SK-N-SH (cell line): ENCODE measurements around the gene LINGO4. TPM values are rescaled to one million over a fixed set of nuclear protein-coding genes. Genes with fewer than 3 reads are reported as not detected.

Experiments used
- CTCF ChIA-PET: fragments of 300-600, 350-600 bp; formaldehyde crosslinking; extraction: SDS; loops from one replicate; lab custom pipeline; 2021; lab: Yijun Ruan, JAX
- POLR2A ChIA-PET: fragments of 350-600 bp; sonication (Branson Sonifier 250); formaldehyde crosslinking; extraction: SDS; loops from one replicate; lab custom pipeline; 2020; ENCODE audit warnings: antibody characterized with exemption, inconsistent platforms; lab: Yijun Ruan, JAX
- DNase-seq: peaks from one replicate; pipeline ENCODE4 v3.0.0; 2012
- H2AFZ ChIP-seq: fragments of 200-600 bp; sonication (generic); 2 replicates; pipeline ENCODE4 v1.8.1; 2016; ENCODE audit warnings: antibody characterized with exemption, mild to moderate bottlenecking, low read depth
- H3F3A ChIP-seq: fragments of 200-600 bp; sonication (generic); replicated peaks from 2 replicates; pipeline ENCODE3; 2016; ENCODE audit warnings: antibody characterized with exemption, mild to moderate bottlenecking; ENCODE audit not compliant: insufficient read depth
- H3K27ac ChIP-seq, 2 experiments: fragments of 200-500 bp in 1 of 2; fragments of 200-600 bp in 1 of 2; sonication (Bioruptor generic) in 1 of 2; sonication (generic), shearing (Covaris generic) in 1 of 2; 2 replicates each; pipeline versions ENCODE4 v1.5.1 to v1.6.1; 2014 to 2016; ENCODE audit warnings: low read depth in 2 of 2, inconsistent platforms in 1 of 2, low read length in 1 of 2, mild to moderate bottlenecking in 1 of 2, mixed read lengths in 1 of 2
- H3K27me3 ChIP-seq: fragments of 200-600 bp; sonication (generic), shearing (Covaris generic); 2 replicates; pipeline ENCODE4 v1.6.1; 2016; ENCODE audit warnings: mixed run types; ENCODE audit not compliant: insufficient read depth
- H3K36me3 ChIP-seq, 2 experiments: fragments of 200-500 bp in 1 of 2; fragments of 200-600 bp in 1 of 2; sonication (Bioruptor generic) in 1 of 2; sonication (generic) in 1 of 2; replicated peaks in 1 of 2; 2 replicates each; pipeline versions ENCODE3 to v1.5.1; 2014 to 2016; ENCODE audit warnings: low read length in 1 of 2, mild to moderate bottlenecking in 1 of 2; ENCODE audit not compliant: insufficient read depth in 2 of 2, control insufficient read depth in 1 of 2
- H3K4me1 ChIP-seq, 2 experiments: fragments of 200-500 bp in 1 of 2; fragments of 200-600 bp in 1 of 2; sonication (Bioruptor generic) in 1 of 2; sonication (generic), shearing (Covaris generic) in 1 of 2; 2 replicates each; pipeline versions ENCODE4 v1.5.1 to v1.6.1; 2014 to 2016; ENCODE audit warnings: low read depth in 1 of 2, low read length in 1 of 2, mixed run types in 1 of 2; ENCODE audit not compliant: insufficient read depth in 2 of 2, control insufficient read depth in 1 of 2
- H3K4me2 ChIP-seq: fragments of 200-600 bp; sonication (generic), shearing (Covaris generic); 2 replicates; pipeline ENCODE4 v1.6.1; 2017; ENCODE audit warnings: mixed run types
- H3K4me3 ChIP-seq, 2 experiments: fragments of 200-500 bp in 1 of 2; fragments of 200-600 bp in 1 of 2; sonication (Bioruptor generic) in 1 of 2; sonication (generic), shearing (Covaris generic) in 1 of 2; 2 replicates each; pipeline versions ENCODE4 v1.5.1 to v1.8.1; 2014 to 2016; ENCODE audit warnings: low read depth in 2 of 2, inconsistent platforms in 1 of 2, low read length in 1 of 2, mild to moderate bottlenecking in 1 of 2, mixed read lengths in 1 of 2, moderate library complexity in 1 of 2
- H3K79me2 ChIP-seq: fragments of 200-600 bp; sonication (generic); 2 replicates; pipeline ENCODE4 v1.8.1; 2017; ENCODE audit warnings: mild to moderate bottlenecking; ENCODE audit not compliant: insufficient read depth
- H3K9ac ChIP-seq: fragments of 200-600 bp; sonication (generic); 2 replicates; pipeline ENCODE4 v1.6.1; 2017; ENCODE audit warnings: mixed run types
- H3K9me2 ChIP-seq: fragments of 200-600 bp; sonication (generic); 2 replicates; pipeline ENCODE4 v1.6.1; 2017; ENCODE audit warnings: mixed run types
- H3K9me3 ChIP-seq: fragments of 200-600 bp; sonication (generic); 2 replicates; pipeline ENCODE4 v1.6.1; 2017; ENCODE audit warnings: mixed run types, mild to moderate bottlenecking, moderate library complexity
- H4K20me1 ChIP-seq: fragments of 200-600 bp; sonication (generic); 2 replicates; pipeline ENCODE4 v1.6.1; 2017; ENCODE audit warnings: mild to moderate bottlenecking, mixed run types; ENCODE audit not compliant: insufficient read depth
- CHD2 ChIP-seq: fragments of 150-350 bp; IDR thresholded peaks from 2 replicates; pipeline ENCODE4 v1.6.1; 2018; ENCODE audit warnings: low read length; ENCODE audit not compliant: partially characterized antibody
- ELF1 ChIP-seq: IDR thresholded peaks from 2 replicates; pipeline ENCODE4 v1.4.0; 2012
- FOXJ3 ChIP-seq: sonication (generic); formaldehyde crosslinking; IDR thresholded peaks from 2 replicates; pipeline ENCODE4 v1.5.1; 2020; ENCODE audit warnings: mild to moderate bottlenecking, missing genetic modification reagents
- FOXM1 ChIP-seq: IDR thresholded peaks from 2 replicates; pipeline ENCODE4 v1.4.0; 2012; ENCODE audit warnings: low read depth, mild to moderate bottlenecking
- GABPA ChIP-seq: IDR thresholded peaks from 2 replicates; pipeline ENCODE4 v1.4.0; 2012; ENCODE audit warnings: low read depth, mild to moderate bottlenecking
- GATA2 ChIP-seq: sonication (generic); formaldehyde crosslinking; IDR thresholded peaks from 2 replicates; pipeline ENCODE4 v1.5.0; 2020; ENCODE audit warnings: mild to moderate bottlenecking, missing genetic modification reagents
- MEF2A ChIP-seq: IDR thresholded peaks from 2 replicates; pipeline ENCODE4 v1.4.0; 2012; ENCODE audit warnings: low read depth, borderline replicate concordance
- NFIC ChIP-seq: IDR thresholded peaks from 2 replicates; pipeline ENCODE4 v1.4.0; 2012; ENCODE audit warnings: borderline replicate concordance
- NRF1 ChIP-seq: IDR thresholded peaks from 2 replicates; pipeline ENCODE4 v1.6.1; 2012; ENCODE audit warnings: low read depth, mild to moderate bottlenecking, low read length
- RAD21 ChIP-seq: IDR thresholded peaks from 2 replicates; pipeline ENCODE4 v1.6.1; 2012; ENCODE audit warnings: mild to moderate bottlenecking, low read length
- REST ChIP-seq: IDR thresholded peaks from 2 replicates; pipeline ENCODE4 v1.6.1; 2012; ENCODE audit warnings: mild to moderate bottlenecking, low read depth, low read length, moderate library complexity
- RFX5 ChIP-seq: IDR thresholded peaks from 2 replicates; pipeline ENCODE4 v1.6.1; 2012; ENCODE audit warnings: mild to moderate bottlenecking, improper control_type of control experiment, low read length
- RXRA ChIP-seq: IDR thresholded peaks from 2 replicates; pipeline ENCODE4 v1.4.0; 2012; ENCODE audit warnings: low read depth, mild to moderate bottlenecking, borderline replicate concordance
- SIN3A ChIP-seq: IDR thresholded peaks from 2 replicates; pipeline ENCODE4 v1.6.1; 2012; ENCODE audit warnings: low read depth, mild to moderate bottlenecking, low read length, moderate library complexity, borderline replicate concordance
- SMC3 ChIP-seq: IDR thresholded peaks from 2 replicates; pipeline ENCODE4 v1.6.1; 2012; ENCODE audit warnings: low read depth, low read length, improper control_type of control experiment
- TCF12 ChIP-seq: IDR thresholded peaks from 2 replicates; pipeline ENCODE4 v1.4.0; 2012
- TEAD4 ChIP-seq: IDR thresholded peaks from 2 replicates; pipeline ENCODE4 v1.4.0; 2012; ENCODE audit warnings: mild to moderate bottlenecking, borderline replicate concordance; ENCODE audit not compliant: insufficient read depth
- USF2 ChIP-seq: fragments of 150-350 bp; IDR thresholded peaks from 2 replicates; pipeline ENCODE4 v1.6.1; 2017; ENCODE audit warnings: antibody characterized with exemption, low read length, low read depth, borderline replicate concordance
- YY1 ChIP-seq: IDR thresholded peaks from 2 replicates; pipeline ENCODE4 v1.4.0; 2012; ENCODE audit warnings: low read depth, mild to moderate bottlenecking
- WGBS: methylation state at CpG from one replicate; pipeline ENCODE4 v1.1.6; 2017; ENCODE audit warnings: low lambda C conversion rate; 5-methylcytosine and 5-hydroxymethylcytosine counted together
- polyA plus RNA-seq, 3 experiments: library from polyadenylated mRNA; depleted of rRNA; stranded (reverse); fragments of >200 nt; gene quantifications; 2 replicates each; pipeline ENCODE4 v1.2.3, GENCODE V29; 2012
- TF ChIP-seq, protein P1 (sequence below): IDR thresholded peaks from 2 replicates; pipeline ENCODE4 v1.4.0; 2012; ENCODE audit warnings: low read depth, borderline replicate concordance
- TF ChIP-seq, protein P2 (sequence below): fragments of 150-350 bp; IDR thresholded peaks from 2 replicates; pipeline ENCODE4 v1.6.1; 2016; ENCODE audit warnings: mild to moderate bottlenecking, low read depth, low read length

LINGO4 gene
- polyA plus RNA-seq, 1 of the 3 experiments (the other 2 are of a cell fraction): not detected

DNA sequence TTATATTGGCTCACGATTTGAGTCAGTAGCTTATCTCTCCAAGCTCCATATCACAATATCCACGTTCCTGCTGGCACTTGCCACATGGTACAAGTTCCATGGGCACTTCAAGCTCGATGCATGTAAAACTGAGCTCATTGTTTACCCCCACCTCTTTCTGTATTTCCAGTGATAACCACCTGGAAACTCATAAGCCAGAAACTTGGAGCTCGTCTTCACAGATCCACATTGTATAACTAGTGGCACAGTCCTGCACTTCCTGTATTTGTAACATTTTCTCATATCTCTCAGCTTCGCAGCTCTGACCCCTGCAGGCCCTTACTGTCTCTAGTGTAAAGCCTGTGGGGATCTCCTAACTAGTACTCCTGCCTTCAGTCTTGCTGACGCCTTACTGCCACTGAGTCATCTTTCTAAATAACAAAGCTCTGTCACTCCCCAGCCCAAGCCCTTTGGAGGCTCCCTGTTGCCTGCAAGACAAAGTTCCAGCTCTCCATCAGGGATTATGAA is 40.9 kb upstream of the LINGO4 start:
- Histone ChIP-seq H3F3A (no peaks in the 10 kb centered on the region), H3K79me2 (no peaks in the 10 kb centered on the region), H2AFZ (0 out of 2 replicates have a peak overlapping the region, but pooled peaks have one; percentile 9), H3K9me3 (no peaks in the 10 kb centered on the region), H3K4me3 (no peak overlapping the region), H3K9me2 (no peaks in the 10 kb centered on the region), H3K9ac (no peak overlapping the region), H3K27me3 (peaks cover 5% of the 10 kb centered on the region; the same call in 1 of the 2 replicates), H3K4me2 (no peak overlapping the region), H3K36me3 (no peaks in the 10 kb centered on the region), H4K20me1 (no peaks in the 10 kb centered on the region), H3K27ac (no peak overlapping the region), H3K4me1 (peaks cover 0 to 33% of the 10 kb centered on the region in 2 experiments; a peak in 1 of 4 replicates)
- WGBS: 51% methylated on average over 6 of the region's 6 CpGs
- CTCF ChIA-PET: interaction anchor here (0.9 to 6.8 kb wide), 6 partner anchors 10 to 153 kb away, joined by 3 to 50 read pairs (median 4); partner anchors contain the start of genes CELF3, MRPL9 and RIIAD1
- DNase-seq: no peak
- TF ChIP-seq USF2 (no peak), RFX5 (no peak), GABPA (no peak), FOXJ3 (CRISPR knock-in tag) (no peak), SMC3 (no peak), RXRA (no peak), NRF1 (no peak), FOXM1 (no peak)
- TF ChIP-seq, protein P1, sequence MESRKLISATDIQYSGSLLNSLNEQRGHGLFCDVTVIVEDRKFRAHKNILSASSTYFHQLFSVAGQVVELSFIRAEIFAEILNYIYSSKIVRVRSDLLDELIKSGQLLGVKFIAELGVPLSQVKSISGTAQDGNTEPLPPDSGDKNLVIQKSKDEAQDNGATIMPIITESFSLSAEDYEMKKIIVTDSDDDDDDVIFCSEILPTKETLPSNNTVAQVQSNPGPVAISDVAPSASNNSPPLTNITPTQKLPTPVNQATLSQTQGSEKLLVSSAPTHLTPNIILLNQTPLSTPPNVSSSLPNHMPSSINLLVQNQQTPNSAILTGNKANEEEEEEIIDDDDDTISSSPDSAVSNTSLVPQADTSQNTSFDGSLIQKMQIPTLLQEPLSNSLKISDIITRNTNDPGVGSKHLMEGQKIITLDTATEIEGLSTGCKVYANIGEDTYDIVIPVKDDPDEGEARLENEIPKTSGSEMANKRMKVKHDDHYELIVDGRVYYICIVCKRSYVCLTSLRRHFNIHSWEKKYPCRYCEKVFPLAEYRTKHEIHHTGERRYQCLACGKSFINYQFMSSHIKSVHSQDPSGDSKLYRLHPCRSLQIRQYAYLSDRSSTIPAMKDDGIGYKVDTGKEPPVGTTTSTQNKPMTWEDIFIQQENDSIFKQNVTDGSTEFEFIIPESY: no peak
- POLR2A ChIA-PET: interaction anchor here (0.9 kb wide), 1 partner anchor 63 kb away, joined by 4 read pairs; the partner anchor contains the start of gene THEM4

DNA sequence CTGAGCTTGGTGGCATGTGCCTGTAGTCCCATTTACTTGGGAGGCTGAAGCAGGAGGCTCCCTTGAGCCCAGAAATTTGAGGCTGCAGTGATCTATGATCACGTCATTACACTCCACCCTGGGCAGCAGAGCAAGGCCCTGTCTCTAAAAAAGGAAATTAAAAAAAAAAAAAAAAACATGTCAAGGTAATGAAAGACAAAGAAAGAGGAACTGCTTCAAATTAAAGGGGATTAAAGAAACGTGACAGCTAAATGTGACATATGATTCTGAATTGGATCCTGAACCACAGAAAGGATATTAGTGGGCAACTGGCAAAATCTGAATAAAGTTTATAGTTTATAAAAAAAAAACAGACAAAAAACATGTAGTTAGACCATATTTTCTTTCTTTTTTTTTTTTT is 38.2 kb upstream of the LINGO4 start:
- ChIA-PET CTCF (no interaction called here), POLR2A (no interaction called here)
- no peak overlapping the region for H3K9ac ChIP-seq
- no peak overlapping the region for H3K4me2 ChIP-seq
- no peaks in the 10 kb centered on the region for H3K9me2 ChIP-seq
- no peaks in the 10 kb centered on the region for H3K79me2 ChIP-seq
- H4K20me1 ChIP-seq: no peaks in the 10 kb centered on the region
- peaks cover 0 to 17% of the 10 kb centered on the region in 2 experiments; a peak in 1 of 4 replicates for H3K4me1 ChIP-seq
- H2AFZ ChIP-seq: no peak overlapping the region
- no peak overlapping the region for H3K4me3 ChIP-seq
- no peak for DNase-seq
- H3K36me3 ChIP-seq: no peaks in the 10 kb centered on the region
- H3K27me3 ChIP-seq: no peaks in the 10 kb centered on the region; the same call in 1 of the 2 replicates
- H3K27ac ChIP-seq: no peak overlapping the region
- H3F3A ChIP-seq: no peaks in the 10 kb centered on the region
- WGBS: 64% methylated on average over 2 of the region's 2 CpGs
- H3K9me3 ChIP-seq: no peaks in the 10 kb centered on the region
- TF ChIP-seq, protein P2, sequence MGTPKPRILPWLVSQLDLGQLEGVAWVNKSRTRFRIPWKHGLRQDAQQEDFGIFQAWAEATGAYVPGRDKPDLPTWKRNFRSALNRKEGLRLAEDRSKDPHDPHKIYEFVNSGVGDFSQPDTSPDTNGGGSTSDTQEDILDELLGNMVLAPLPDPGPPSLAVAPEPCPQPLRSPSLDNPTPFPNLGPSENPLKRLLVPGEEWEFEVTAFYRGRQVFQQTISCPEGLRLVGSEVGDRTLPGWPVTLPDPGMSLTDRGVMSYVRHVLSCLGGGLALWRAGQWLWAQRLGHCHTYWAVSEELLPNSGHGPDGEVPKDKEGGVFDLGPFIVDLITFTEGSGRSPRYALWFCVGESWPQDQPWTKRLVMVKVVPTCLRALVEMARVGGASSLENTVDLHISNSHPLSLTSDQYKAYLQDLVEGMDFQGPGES: no peak
- no peak for TF ChIP-seq ELF1
- no peak for TF ChIP-seq YY1
- TF ChIP-seq GATA2 (CRISPR knock-in tag): no peak
- TF ChIP-seq REST: no peak
- no peak for TF ChIP-seq TEAD4
- no peak for TF ChIP-seq FOXJ3 (CRISPR knock-in tag)
- TF ChIP-seq RXRA: no peak
- no peak for TF ChIP-seq MEF2A
- no peak for TF ChIP-seq CHD2
- TF ChIP-seq TCF12: no peak
- no peak for TF ChIP-seq SIN3A
- no peak for TF ChIP-seq RAD21
- TF ChIP-seq NFIC: no peak
